ENCODE measurements around the gene C2CD5.
"Not testable (repeated sequence)": the region's sequence is repeated elsewhere in the genome, so short reads cannot be mapped to it uniquely, and the experiment has no call there.

C2CD5 gene

DNA sequence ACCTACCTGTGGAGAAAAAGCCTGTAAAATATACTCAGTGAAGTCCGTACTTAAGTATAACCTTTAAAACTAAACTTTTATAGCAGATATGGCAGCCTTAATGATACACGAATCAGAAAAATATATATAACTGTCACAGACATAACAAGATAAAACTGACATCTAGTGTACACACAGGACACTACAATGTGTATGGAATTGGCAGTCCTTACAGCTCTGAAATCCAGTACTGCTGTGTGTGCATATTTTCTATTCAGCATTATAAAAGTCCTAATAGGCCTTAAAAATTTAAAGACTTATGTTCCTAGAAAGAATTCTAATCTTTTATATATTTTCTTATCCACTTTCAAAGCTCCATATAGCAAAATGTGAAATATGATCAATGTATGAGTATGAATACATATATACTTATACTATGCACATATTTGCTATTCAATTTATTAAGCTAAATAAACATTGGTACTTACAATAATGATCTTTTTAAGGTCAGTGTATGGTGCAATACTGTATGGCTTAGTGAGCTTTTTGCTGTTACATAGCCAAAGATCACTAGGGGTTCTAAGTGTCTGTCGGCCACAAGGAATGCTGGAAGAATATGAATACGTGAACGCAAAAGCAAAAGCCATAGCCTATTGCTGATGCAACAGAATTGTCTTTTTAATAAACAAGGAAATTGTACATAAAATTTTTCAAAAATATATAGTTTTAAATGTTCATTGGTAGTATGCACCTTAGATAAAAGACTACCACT, 69.2 kb downstream of the C2CD5 start:
- no peak for DNase-seq

DNA sequence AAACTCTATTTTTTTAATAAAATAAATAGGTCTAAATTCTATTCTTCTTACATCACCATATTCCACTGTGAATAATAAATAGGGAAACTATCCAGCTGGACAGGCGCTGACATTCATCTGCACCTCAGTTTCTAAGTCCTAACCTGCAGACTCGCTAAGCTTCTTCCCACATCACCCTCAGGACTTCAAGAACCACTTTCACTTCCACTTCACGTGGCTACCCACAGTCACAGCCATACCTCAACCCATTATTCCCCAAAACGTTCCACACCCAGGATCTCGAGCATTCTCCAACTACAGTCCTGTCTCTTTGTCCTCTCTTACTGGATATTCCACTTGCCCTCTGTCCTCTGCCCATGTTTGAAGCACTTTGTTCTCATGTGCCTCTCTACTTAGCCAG, 71.1 kb downstream of the C2CD5 start:
- DNase-seq = no peak

- no peak for DNase-seq
Measured at GRCh38 chr12:22467190-22467589, 77.2 kb downstream of the C2CD5 start.

DNA sequence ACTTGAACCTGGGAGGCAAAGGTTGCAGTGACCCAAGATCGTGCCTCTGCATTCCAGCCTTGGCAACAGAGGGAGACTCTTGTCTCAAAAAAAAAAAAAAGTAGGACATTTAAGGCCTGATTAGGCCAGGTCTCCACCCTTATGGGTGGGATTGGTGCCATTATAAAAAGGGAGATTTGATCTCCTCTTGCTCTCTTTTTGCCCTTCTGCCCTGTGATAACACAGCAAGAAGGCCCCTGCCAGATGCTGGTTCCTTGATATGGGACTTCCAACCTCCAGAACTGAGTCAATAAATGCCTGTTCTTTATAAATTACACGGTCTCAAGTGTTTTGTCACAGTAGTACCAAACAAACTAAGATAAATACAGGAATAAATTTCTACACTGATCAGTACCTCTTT, 81.0 kb downstream of the C2CD5 start:
- DNase-seq = no peak

DNA sequence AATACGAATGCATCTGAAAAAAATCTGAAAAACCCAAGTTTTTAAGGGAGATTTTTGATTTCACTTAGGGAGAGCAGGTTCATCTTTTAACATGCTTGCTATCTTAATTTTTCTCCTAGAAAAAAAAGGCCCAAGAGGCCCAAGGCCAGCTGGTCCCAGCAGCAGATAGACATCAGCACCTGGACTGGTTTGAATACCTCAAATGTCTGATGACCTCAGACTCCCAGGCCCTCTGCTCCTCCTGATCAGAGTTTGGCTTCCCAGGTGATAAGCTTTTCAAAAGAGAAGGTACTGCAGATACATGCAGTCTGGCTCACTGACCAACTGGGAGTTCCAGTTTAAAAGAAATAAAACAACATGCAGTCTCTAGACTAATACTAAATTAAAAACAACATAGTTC, 82.6 kb downstream of the C2CD5 start:
- no peak for DNase-seq

DNA sequence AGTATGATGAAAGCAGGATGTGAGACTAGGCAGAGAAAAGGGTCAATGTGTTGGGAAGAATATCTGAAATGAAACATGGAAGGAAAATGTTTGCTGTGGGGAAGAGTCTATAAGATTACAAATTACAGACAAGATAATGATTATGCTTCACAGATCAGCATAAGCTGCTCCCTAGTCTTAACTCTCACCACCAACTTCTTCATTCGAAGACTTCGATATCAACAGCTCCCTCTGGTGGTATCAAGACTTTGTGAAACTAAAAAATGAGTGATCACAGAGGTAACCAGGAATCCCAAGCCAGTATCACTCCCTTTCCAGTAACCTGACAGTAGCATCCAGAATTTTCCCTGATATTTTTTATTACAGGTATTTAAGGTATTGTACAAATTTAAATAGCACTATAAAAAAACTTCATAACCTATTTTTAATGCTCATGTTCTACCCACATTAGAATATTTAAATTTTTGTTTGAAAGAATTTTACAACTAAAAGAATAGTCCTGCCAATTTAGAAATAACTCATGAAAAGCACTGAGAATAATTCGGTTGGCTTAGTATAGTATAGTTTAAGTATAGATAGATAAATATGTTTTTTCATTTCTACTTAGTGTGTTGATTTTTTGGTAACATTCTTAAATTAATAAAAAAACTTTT, 84.4 kb downstream of the C2CD5 start:
- DNase-seq = no peak

- no peak for DNase-seq
Measured at GRCh38 chr12:22458298-22458937, 85.9 kb downstream of the C2CD5 start.

GRCh38 chr12:22457085-22457484, 87.3 kb downstream of the C2CD5 start:
- no peak for DNase-seq

DNA sequence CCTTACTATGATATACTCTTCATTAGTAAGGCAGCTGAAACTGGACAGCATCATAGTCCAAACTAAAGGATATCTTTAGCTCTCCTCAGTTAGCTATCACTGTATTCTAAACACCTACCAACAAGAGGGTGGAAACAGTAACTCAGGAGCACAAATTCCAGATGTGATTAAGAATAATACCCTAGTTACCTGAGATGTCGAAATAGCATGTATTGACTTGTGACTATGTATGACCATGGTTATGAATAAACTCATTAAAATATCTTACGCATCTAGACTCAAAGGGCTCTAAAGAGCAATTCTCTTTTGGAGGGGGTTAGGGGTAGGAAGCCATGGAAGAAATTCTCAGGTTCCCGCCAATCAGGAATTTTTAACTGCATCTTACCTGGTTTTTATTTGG, 90.8 kb downstream of the C2CD5 start:
- DNase-seq = no peak

DNA sequence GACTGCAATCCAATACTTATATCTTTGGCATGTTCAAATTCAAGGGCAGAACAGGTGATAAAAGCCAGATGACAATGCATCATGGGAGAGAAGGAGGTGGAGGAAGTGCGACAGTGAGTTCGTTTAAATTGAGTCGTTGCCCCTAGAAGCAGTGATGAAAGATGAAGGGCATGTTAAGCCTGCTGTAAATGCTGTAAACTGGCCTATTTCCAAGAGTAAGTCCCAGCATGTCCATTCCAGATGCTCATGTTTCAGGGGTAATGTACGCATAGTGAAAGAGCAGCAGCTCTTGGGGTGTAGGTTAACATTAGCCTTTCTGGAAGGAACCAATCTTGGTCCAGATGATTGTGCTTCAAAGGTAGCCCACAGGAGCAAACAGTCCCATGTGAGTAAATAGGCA, 97.1 kb downstream of the C2CD5 start:
- no peak for DNase-seq

DNA sequence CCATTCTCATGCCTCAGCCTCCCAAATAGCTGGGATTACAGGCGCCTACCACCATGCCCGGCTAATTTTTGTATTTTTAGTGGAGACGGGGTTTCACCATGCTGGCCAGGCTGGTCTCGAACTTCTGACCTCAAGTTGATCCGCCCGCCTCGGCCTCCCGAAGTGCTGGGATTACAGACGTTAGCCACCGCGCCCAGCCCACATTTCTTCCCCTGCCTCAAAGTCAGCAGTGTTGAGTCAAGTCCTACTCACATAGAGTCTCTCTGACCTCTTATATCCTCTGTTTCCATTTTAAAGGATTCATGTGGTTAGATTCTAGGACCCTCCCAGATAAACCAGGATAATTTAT, 100.1 kb downstream of the C2CD5 start:
- not testable (repeated sequence) for DNase-seq

DNA sequence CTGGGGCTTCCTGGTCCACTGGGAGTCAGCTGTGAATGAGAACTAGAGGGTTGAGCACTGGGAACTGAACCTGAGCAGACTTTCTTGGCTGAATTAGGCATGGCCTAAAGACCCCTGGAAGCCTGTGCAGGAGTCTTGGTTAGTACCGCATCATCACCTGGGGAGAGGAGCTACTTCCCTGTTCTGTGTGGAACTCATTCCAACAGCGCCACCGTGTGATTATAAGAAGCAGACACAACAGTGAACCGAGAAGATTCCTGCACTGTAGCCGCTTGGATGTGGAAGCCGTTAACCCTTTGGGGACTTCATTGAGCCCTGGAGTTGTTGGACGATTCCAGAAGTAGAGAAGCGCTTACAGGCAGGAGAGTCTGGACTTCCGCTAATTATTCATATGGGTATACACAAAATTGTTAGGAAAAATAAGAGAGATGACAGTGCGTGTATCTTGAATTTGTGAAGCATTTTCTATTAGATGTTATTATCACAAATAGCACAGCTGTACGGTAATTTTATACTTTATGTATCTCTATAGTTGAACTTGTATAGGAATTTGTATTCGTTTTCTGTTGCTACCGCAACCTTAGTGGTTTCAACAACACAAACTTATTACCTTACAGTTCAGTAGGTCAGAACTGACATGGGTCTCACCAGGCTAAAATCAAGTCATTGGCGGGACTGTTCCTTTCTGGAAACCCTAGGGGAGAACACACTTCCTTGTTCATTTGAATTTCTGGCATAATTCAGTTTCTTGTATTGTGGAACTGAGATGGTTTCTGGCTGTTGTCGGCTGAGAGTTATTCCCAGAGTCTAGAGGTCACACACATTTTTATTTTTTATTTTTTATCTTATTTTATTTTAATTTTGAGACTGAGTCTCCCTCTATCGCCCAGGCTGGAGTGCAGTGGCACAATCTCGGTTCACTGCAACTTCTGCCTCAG, 100.7 kb downstream of the C2CD5 start:
- peak; percentile 77 for DNase-seq

- DNase-seq = peak; percentile 42
Measured at GRCh38 chr12:22437031-22437806, 107.1 kb downstream of the C2CD5 start.

GRCh38 chr12:22435583-22435982, 108.8 kb downstream of the C2CD5 start:
- DNase-seq = no peak

DNA sequence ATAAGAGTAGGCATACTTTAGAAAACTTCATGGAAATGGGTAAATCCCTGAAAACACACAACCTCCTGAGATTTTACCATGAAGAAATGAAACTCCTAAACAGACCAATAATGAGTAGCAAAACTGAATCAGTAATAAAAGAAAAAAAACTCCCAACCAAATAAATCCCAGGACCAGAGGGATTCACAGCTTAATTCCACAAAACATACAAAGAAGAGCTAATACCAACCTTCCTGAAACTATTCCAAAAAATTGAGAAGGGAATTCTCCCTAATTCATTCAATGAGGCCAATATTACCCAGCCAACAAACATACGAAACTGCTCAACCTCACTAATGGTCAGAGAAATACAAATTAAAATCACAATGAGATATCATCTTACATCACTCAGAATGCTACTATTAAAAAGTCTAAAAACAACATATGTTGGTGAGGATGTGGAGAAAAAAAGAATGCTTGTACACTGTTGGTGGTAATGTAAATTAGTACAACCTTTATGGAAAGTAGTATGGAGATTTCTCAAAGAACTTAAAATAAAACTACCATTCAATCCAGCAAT, 112.6 kb downstream of the C2CD5 start:
- DNase-seq = no peak

- no peak for DNase-seq
Measured at GRCh38 chr12:22416801-22417200, 127.5 kb downstream of the C2CD5 start.

- no peak for DNase-seq
Measured at GRCh38 chr12:22415342-22416309, 128.7 kb downstream of the C2CD5 start.

DNA sequence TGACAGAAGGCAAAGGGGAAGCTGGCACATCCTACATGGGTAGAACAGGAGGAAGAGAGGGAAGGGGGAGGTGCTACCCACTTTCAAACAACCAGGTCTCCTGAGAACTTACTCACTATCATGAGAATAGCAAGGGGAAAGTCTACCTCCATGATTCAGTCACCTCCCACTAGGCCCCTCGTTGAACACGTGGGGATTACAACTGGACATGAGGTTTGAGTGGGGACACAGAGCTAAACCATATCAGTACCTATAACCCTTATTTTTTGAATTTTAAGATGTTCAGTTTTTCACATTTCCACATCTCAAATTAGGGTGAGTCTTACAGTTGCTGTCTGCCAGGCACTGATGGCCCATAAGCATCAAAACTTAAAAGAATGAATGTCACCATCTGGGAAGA, 129.6 kb downstream of the C2CD5 start:
- DNase-seq = no peak

- no peak for DNase-seq
Measured at GRCh38 chr12:22413592-22413991, 130.8 kb downstream of the C2CD5 start.

DNA sequence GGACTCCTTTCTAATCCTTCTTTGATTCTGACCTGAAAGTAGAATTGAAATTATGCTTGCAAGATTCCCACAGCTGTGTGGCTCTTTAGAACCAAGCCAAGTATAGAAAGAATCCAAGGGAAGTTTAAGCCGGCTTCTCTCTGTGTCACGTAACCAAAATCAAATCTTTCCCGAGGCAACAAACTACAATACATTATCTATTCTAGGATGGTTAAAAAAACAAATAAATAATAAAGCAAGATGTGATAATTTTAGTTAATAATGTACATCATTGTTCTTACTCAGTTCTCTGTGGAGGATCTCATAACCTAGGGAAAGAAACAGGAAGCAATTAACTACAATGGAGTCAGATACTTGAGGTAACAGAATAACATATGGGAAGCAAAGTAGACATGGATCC, 131.8 kb downstream of the C2CD5 start:
- DNase-seq = no peak

DNA sequence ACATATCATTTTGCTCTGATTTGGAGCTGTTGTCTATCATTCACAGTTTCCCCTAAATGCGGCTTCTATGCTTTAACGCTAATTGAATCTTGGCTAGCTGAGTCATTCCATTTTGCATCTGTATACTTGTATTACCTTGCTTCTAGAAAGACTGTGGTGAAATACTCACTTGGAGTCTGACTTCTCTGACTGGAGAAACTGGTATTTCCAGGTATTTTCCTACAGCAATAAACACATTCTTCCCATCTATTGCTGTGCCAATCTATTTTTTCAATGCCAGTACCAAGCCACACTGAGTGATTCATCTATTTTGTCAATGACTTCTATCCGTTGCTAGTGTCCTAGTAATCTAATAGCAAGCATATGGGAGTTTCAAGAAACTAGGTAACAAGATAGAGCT, 133.9 kb downstream of the C2CD5 start:
- no peak for DNase-seq

All from femur (tissue), 1 donor.